GM12878 (cell line): Measurements from ENCODE around the gene ESRRG. TPM values are rescaled to one million over a fixed set of nuclear protein-coding genes. Genes with fewer than 3 reads are reported as not detected.

ENCODE experiments used
- ATAC-seq: fragments of 200-7000 bp; cut with Tn5 transposase; 3 replicates; pipeline ENCODE4 v1.9.1; 2020; ENCODE audit warnings: mild to moderate bottlenecking, moderate library complexity
- BruUV-seq: library from RNA; stranded (reverse); fragments of 400-500 nt; replicated peaks from 2 replicates; lab custom pipeline; 2021; lab: Mats Ljungman, UMichigan
- CTCF ChIA-PET: fragments of 300-600 bp; sonication (Branson Sonifier 250); formaldehyde crosslinking; extraction: SDS; loops from one replicate; lab custom pipeline; 2021; ENCODE audit warnings: inconsistent platforms; lab: Yijun Ruan, JAX
- POLR2A ChIA-PET: fragments of 350-600 bp; formaldehyde crosslinking; extraction: SDS; loops from one replicate; lab custom pipeline; 2021; ENCODE audit warnings: inconsistent platforms; lab: Charles Lee
- RAD21 ChIA-PET: fragments of 300-600 bp; sonication (Branson Sonifier 250); formaldehyde crosslinking; loops from one replicate; lab custom pipeline; 2023; ENCODE audit warnings: antibody characterized with exemption; ENCODE audit not compliant: unreplicated experiment; lab: Charles Lee
- SMC1A ChIA-PET: fragments of 300-600 bp; sonication (Branson Sonifier 250); formaldehyde crosslinking; loops from one replicate; lab custom pipeline; 2023; ENCODE audit not compliant: unreplicated experiment, uncharacterized antibody; lab: Charles Lee
- DNase-seq: peaks from one replicate; pipeline ENCODE4 v3.0.0-alpha.2; 2011; ENCODE audit warnings: low read depth, low spot score
- FAIRE-seq: peaks from 3 replicates; lab custom pipeline; 2011; peaks lifted over from hg19 to GRCh38; lab: Jason Lieb, UNC
- H2AFZ ChIP-seq: 2 replicates; pipeline ENCODE4 v1.6.0; 2011; ENCODE audit warnings: low read depth, low read length, control low read depth; ENCODE audit not compliant: control insufficient read depth
- H3K27ac ChIP-seq: 2 replicates; pipeline ENCODE4 v1.5.1; 2011; ENCODE audit warnings: control low read depth; ENCODE audit not compliant: control insufficient read depth, insufficient read depth
- H3K27me3 ChIP-seq, 2 experiments: replicated peaks in 1 of 2; 2 replicates each; pipeline versions ENCODE4 v1.6.0 to v1.6.1; 2011; ENCODE audit warnings: low read length in 1 of 2; ENCODE audit not compliant: control insufficient read depth in 2 of 2, insufficient read depth in 2 of 2
- H3K36me3 ChIP-seq, 2 experiments: 2 replicates each; pipeline ENCODE4 v1.5.1; 2011; ENCODE audit warnings: low read length in 1 of 2; ENCODE audit not compliant: control insufficient read depth in 2 of 2, insufficient read depth in 2 of 2
- H3K4me1 ChIP-seq: 2 replicates; pipeline ENCODE4 v1.6.1; 2011; ENCODE audit warnings: mild to moderate bottlenecking, low read length, moderate library complexity, mixed read lengths; ENCODE audit not compliant: control insufficient read depth, insufficient read depth
- H3K4me2 ChIP-seq: 2 replicates; pipeline ENCODE4 v1.6.0; 2011; ENCODE audit warnings: control low read depth; ENCODE audit not compliant: control insufficient read depth, insufficient read depth
- H3K4me3 ChIP-seq: fragments of 200-600 bp; sonication (generic); 2 replicates; pipeline ENCODE4 v1.5.1; 2016
- H3K79me2 ChIP-seq: 2 replicates; pipeline ENCODE4 v1.6.0; 2011; ENCODE audit warnings: low read length; ENCODE audit not compliant: control insufficient read depth, insufficient read depth
- H3K9ac ChIP-seq: 2 replicates; pipeline ENCODE4 v1.8.0; 2011; ENCODE audit warnings: low read length, control low read depth, mixed read lengths; ENCODE audit not compliant: control insufficient read depth, insufficient read depth
- H3K9me3 ChIP-seq: replicated peaks from 3 replicates; pipeline ENCODE4 v1.5.1; 2011; ENCODE audit warnings: mild to moderate bottlenecking, low read length; ENCODE audit not compliant: control insufficient read depth, insufficient read depth
- H4K20me1 ChIP-seq: 2 replicates; pipeline ENCODE4 v1.6.0; 2011; ENCODE audit not compliant: control insufficient read depth, insufficient read depth
- ASH2L ChIP-seq: fragments of 300-600, 200-600 bp; sonication (generic); IDR thresholded peaks from 2 replicates; pipeline ENCODE4 v1.6.1; 2017; ENCODE audit warnings: low read depth, mild to moderate bottlenecking, borderline replicate concordance
- ETV6 ChIP-seq, 2 experiments: fragments of 450-650 bp in 1 of 2; IDR thresholded peaks in 1 of 2; conservative IDR thresholded peaks in 1 of 2; 2 replicates each; pipeline ENCODE4 v1.6.1; 2014; ENCODE audit warnings: antibody characterized with exemption in 1 of 2, borderline replicate concordance in 1 of 2, low read depth in 1 of 2, mild to moderate bottlenecking in 1 of 2, moderate library complexity in 1 of 2
- MYC ChIP-seq: IDR thresholded peaks from 2 replicates; pipeline ENCODE4 v1.6.1; 2011; ENCODE audit warnings: mild to moderate bottlenecking, low read length, moderate library complexity, inconsistent platforms; ENCODE audit not compliant: insufficient read depth, insufficient replicate concordance, insufficient read length, severe bottlenecking
- NFYA ChIP-seq: IDR thresholded peaks from 2 replicates; pipeline ENCODE4 v1.6.1; 2011; ENCODE audit warnings: low read depth, mild to moderate bottlenecking, low read length, improper control_type of control experiment, borderline replicate concordance
- NR2C2 ChIP-seq: IDR thresholded peaks from 2 replicates; pipeline ENCODE4 v1.6.1; 2011; ENCODE audit warnings: borderline replicate concordance, low read depth; ENCODE audit not compliant: control insufficient read depth, insufficient read length
- POLR2AphosphoS5 ChIP-seq: IDR thresholded peaks from 2 replicates; pipeline ENCODE4 v1.6.1; 2011; ENCODE audit warnings: mild to moderate bottlenecking, low read length, inconsistent platforms
- SP1 ChIP-seq: IDR thresholded peaks from one replicate; pipeline ENCODE4 v1.6.1; 2011; ENCODE audit warnings: low read depth, low read length
- SUZ12 ChIP-seq: fragments of 200-600 bp; sonication (generic); IDR thresholded peaks from one replicate; pipeline ENCODE4 v1.6.1; 2018; ENCODE audit warnings: antibody characterized with exemption, mild to moderate bottlenecking; ENCODE audit not compliant: unreplicated experiment
- WGBS: methylation state at CpG from one replicate; pipeline ENCODE4 v1.1.6; 2016; ENCODE audit warnings: low lambda C conversion rate; ENCODE audit not compliant: insufficient replicate concordance, insufficient coverage; ENCODE audit errors: missing lambda C conversion rate; 5-methylcytosine and 5-hydroxymethylcytosine counted together
- in situ Hi-C: fragments of 300-500 bp; cut with MboI; formaldehyde crosslinking; loops from 9 replicates; pipeline ENCODE4 v1.14.3; 2018; ENCODE audit warnings: mixed read lengths
- intact Hi-C: fragments of 100-400 bp; cut with micrococcal nuclease; formaldehyde crosslinking; loops from one replicate; pipeline ENCODE4 v1.14.2; 2022; ENCODE audit not compliant: unreplicated experiment
- polyA plus RNA-seq, 11 experiments: library from polyadenylated mRNA; depleted of rRNA in 4 of 11; unstranded in 6 of 11; stranded (reverse) in 5 of 11; fragments of >200 nt; fragmentation: Nextera tagmentation in 4 of 11; fragmentation: Illumina TruSeq in 1 of 11; extraction: Ambion mirVana in 4 of 11; extraction: Trizol in 1 of 11; gene quantifications; 1 replicate in 1 of 11; 2 replicates in 10 of 11; pipeline versions ENCODE4 v1.2.1 to v1.2.3, GENCODE V29; 2011 to 2016; ENCODE audit warnings: inconsistent platforms in 2 of 11, missing spikeins in 2 of 11, low read depth in 1 of 11
- total RNA-seq, 4 experiments: library from RNA; depleted of rRNA in 3 of 4; stranded (reverse); fragments of >200 nt in 3 of 4; fragmentation: Illumina TruSeq in 1 of 4; extraction: Trizol in 1 of 4; gene quantifications; 2 replicates each; pipeline versions ENCODE4 v1.2.1 to v1.2.3, GENCODE V29; 2013 to 2021
- TF ChIP-seq, protein P1 (sequence below): IDR thresholded peaks from 2 replicates; pipeline ENCODE4 v1.6.1; 2012; ENCODE audit warnings: low read depth, low read length, improper control_type of control experiment
- TF ChIP-seq, protein P2 (sequence below), 3 experiments: IDR thresholded peaks in 2 of 3; conservative IDR thresholded peaks in 1 of 3; 2 replicates each; pipeline ENCODE4 v1.5.1; 2011; ENCODE audit warnings: low read depth in 3 of 3, low read length in 3 of 3, mild to moderate bottlenecking in 3 of 3, control low read depth in 2 of 3, moderate library complexity in 2 of 3, inconsistent platforms in 1 of 3, mixed read lengths in 1 of 3; ENCODE audit not compliant: control insufficient read depth in 2 of 3, insufficient read depth in 1 of 3; ENCODE audit errors: extremely low read depth in 1 of 3
- TF ChIP-seq, protein P3 (sequence below): fragments of 150-350 bp; IDR thresholded peaks from 2 replicates; pipeline ENCODE4 v1.6.1; 2016; ENCODE audit warnings: low read depth, low read length
- TF ChIP-seq, protein P4 (sequence below): fragments of 450-650 bp; IDR thresholded peaks from 2 replicates; pipeline ENCODE4 v1.6.1; 2018; ENCODE audit warnings: mild to moderate bottlenecking, low read depth, moderate library complexity; ENCODE audit not compliant: partially characterized antibody

ESRRG gene
- total and polyA plus RNA-seq, 10 of the 15 experiments (the other 5 are each of a cell fraction or from before 2014, with no cell fraction given) = 0.03 TPM; not detected in 9

DNA sequence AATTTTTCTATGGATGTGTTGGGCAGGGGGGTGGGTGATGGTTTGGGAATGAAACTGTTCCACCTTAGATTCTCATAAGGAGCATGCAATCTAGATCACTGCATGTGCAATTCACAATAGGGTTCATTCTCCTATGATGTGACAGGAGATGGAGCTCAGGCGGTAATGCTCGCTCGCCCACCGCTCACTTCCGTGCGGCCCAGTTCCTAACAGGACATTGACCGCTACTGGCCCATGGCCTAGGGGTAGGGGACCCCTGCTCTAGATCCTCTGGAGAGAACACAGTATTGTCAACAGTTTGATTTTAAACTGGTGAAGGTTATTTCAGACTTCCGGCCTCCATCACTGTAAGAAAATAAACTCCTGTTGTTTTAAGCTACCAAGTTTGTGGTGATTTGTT lies 245.0 kb downstream of the ESRRG start (continued):
- TF ChIP-seq, protein P1, sequence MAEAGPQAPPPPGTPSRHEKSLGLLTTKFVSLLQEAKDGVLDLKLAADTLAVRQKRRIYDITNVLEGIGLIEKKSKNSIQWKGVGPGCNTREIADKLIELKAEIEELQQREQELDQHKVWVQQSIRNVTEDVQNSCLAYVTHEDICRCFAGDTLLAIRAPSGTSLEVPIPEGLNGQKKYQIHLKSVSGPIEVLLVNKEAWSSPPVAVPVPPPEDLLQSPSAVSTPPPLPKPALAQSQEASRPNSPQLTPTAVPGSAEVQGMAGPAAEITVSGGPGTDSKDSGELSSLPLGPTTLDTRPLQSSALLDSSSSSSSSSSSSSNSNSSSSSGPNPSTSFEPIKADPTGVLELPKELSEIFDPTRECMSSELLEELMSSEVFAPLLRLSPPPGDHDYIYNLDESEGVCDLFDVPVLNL = no peak
- no peak for TF ChIP-seq POLR2AphosphoS5
- TF ChIP-seq, protein P2, sequence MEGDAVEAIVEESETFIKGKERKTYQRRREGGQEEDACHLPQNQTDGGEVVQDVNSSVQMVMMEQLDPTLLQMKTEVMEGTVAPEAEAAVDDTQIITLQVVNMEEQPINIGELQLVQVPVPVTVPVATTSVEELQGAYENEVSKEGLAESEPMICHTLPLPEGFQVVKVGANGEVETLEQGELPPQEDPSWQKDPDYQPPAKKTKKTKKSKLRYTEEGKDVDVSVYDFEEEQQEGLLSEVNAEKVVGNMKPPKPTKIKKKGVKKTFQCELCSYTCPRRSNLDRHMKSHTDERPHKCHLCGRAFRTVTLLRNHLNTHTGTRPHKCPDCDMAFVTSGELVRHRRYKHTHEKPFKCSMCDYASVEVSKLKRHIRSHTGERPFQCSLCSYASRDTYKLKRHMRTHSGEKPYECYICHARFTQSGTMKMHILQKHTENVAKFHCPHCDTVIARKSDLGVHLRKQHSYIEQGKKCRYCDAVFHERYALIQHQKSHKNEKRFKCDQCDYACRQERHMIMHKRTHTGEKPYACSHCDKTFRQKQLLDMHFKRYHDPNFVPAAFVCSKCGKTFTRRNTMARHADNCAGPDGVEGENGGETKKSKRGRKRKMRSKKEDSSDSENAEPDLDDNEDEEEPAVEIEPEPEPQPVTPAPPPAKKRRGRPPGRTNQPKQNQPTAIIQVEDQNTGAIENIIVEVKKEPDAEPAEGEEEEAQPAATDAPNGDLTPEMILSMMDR (IDR thresholded peaks at IDR 0.05 in 2 of 3, conservative IDR thresholded peaks at IDR 0.05 in 1 of 3; ENCODE audit: control insufficient read depth in 2 of 3, extremely low read depth in 1 of 3, insufficient read depth in 1 of 3, low read depth in 3 of 3, low read length in 3 of 3) = no peak
- TF ChIP-seq MYC = no peak
- no peak for TF ChIP-seq NR2C2
- TF ChIP-seq ETV6 (conservative IDR thresholded peaks at IDR 0.05 in 1 of 2, IDR thresholded peaks at IDR 0.05 in 1 of 2; ENCODE audit: borderline replicate concordance in 1 of 2, low read depth in 1 of 2) = no peak
- no peak for TF ChIP-seq NFYA
- TF ChIP-seq SUZ12 = no peak

DNA sequence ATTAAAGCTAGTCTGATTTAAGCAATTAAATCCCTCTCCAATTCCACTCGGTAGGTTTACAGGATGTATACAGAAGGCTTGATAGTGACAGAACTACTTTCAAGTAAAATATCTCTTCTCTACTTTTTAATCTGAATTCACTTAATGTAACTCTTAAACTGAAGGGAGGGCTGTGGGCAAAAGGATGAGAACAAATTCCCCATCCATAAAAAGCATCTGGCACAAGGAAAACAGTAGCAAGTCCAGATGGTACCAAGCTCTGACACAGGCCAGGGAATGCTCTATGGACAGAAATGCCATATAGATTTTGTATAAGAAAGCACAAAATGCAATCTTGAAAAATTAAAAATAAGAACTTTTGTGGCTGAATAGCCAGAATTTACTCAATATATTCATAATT lies 246.9 kb downstream of the ESRRG start:
- Histone ChIP-seq H3K79me2 (no peaks in the 10 kb centered on the region), H3K27me3 (no peaks in the 10 kb centered on the region), H2AFZ (no peak overlapping the region), H3K4me3 (no peak overlapping the region), H3K9ac (no peak overlapping the region), H4K20me1 (no peaks in the 10 kb centered on the region), H3K27ac (no peak overlapping the region), H3K36me3 (no peaks in the 10 kb centered on the region), H3K4me1 (no peaks in the 10 kb centered on the region), H3K4me2 (no peak overlapping the region), H3K9me3 (no peaks in the 10 kb centered on the region)
- ChIA-PET SMC1A (no interaction called here), POLR2A (no interaction called here), RAD21 (no interaction called here), CTCF (no interaction called here)
- FAIRE-seq (no peak), ATAC-seq (no peak), DNase-seq (no peak)
- in situ Hi-C loops (no loop called here), intact Hi-C loops (no loop called here)
- BruUV-seq = no TSS peak
- 0% methylated on average over 1 of the region's 1 CpG for WGBS
- TF ChIP-seq SP1 (no peak), MYC (no peak), ASH2L (no peak), ETV6 (conservative IDR thresholded peaks at IDR 0.05 in 1 of 2, IDR thresholded peaks at IDR 0.05 in 1 of 2; ENCODE audit: borderline replicate concordance in 1 of 2, low read depth in 1 of 2) (no peak)
- TF ChIP-seq, protein P3, sequence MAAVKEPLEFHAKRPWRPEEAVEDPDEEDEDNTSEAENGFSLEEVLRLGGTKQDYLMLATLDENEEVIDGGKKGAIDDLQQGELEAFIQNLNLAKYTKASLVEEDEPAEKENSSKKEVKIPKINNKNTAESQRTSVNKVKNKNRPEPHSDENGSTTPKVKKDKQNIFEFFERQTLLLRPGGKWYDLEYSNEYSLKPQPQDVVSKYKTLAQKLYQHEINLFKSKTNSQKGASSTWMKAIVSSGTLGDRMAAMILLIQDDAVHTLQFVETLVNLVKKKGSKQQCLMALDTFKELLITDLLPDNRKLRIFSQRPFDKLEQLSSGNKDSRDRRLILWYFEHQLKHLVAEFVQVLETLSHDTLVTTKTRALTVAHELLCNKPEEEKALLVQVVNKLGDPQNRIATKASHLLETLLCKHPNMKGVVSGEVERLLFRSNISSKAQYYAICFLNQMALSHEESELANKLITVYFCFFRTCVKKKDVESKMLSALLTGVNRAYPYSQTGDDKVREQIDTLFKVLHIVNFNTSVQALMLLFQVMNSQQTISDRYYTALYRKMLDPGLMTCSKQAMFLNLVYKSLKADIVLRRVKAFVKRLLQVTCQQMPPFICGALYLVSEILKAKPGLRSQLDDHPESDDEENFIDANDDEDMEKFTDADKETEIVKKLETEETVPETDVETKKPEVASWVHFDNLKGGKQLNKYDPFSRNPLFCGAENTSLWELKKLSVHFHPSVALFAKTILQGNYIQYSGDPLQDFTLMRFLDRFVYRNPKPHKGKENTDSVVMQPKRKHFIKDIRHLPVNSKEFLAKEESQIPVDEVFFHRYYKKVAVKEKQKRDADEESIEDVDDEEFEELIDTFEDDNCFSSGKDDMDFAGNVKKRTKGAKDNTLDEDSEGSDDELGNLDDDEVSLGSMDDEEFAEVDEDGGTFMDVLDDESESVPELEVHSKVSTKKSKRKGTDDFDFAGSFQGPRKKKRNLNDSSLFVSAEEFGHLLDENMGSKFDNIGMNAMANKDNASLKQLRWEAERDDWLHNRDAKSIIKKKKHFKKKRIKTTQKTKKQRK = no peak
- TF ChIP-seq, protein P4, sequence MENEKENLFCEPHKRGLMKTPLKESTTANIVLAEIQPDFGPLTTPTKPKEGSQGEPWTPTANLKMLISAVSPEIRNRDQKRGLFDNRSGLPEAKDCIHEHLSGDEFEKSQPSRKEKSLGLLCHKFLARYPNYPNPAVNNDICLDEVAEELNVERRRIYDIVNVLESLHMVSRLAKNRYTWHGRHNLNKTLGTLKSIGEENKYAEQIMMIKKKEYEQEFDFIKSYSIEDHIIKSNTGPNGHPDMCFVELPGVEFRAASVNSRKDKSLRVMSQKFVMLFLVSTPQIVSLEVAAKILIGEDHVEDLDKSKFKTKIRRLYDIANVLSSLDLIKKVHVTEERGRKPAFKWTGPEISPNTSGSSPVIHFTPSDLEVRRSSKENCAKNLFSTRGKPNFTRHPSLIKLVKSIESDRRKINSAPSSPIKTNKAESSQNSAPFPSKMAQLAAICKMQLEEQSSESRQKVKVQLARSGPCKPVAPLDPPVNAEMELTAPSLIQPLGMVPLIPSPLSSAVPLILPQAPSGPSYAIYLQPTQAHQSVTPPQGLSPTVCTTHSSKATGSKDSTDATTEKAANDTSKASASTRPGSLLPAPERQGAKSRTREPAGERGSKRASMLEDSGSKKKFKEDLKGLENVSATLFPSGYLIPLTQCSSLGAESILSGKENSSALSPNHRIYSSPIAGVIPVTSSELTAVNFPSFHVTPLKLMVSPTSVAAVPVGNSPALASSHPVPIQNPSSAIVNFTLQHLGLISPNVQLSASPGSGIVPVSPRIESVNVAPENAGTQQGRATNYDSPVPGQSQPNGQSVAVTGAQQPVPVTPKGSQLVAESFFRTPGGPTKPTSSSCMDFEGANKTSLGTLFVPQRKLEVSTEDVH = no peak
